ENCODE measurements around the gene CCDC171.

DNA sequence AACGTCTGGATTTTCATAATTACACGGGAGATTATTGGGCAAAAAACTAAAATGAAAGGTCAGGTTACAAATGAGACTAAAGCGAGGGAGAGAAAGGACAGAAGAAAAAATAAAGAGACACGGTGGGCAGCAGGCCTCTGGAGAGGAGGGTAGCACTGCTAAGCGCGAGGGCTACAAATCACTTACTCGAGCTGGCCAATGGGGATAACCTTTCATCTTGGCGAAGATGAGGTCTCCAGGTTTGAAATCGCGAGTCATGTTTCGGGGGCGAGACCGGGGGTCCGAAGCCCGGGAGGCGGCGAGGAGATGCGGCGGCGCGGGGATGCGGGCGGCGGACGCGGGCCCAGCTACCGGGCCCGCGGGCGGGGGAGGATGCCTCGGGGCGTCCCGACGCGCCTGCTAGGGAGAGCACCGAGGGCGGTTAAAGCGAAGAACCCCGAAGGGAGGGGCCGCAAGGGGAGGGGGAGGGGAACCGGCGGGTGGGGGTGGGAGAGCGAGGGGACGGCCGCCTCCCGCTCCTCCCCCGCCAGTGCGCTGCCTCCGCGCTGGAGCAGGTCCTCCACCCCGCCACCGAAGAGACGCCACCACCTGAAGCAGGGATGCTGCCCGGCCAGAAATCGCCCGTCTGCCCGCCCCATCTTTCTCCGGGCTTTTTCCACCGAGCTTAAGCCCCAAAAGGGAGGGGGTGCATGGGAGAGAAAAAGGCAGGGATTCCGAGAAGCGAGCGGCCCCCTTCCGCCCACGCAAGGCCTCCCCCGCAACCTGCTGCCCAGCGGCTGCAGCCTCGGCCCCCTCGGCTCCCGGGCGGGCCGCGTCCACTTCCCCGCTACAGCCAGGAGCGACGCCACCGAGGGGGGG, 42.7 kb upstream of the CCDC171 start:
- TF ChIP-seq, protein P1, sequence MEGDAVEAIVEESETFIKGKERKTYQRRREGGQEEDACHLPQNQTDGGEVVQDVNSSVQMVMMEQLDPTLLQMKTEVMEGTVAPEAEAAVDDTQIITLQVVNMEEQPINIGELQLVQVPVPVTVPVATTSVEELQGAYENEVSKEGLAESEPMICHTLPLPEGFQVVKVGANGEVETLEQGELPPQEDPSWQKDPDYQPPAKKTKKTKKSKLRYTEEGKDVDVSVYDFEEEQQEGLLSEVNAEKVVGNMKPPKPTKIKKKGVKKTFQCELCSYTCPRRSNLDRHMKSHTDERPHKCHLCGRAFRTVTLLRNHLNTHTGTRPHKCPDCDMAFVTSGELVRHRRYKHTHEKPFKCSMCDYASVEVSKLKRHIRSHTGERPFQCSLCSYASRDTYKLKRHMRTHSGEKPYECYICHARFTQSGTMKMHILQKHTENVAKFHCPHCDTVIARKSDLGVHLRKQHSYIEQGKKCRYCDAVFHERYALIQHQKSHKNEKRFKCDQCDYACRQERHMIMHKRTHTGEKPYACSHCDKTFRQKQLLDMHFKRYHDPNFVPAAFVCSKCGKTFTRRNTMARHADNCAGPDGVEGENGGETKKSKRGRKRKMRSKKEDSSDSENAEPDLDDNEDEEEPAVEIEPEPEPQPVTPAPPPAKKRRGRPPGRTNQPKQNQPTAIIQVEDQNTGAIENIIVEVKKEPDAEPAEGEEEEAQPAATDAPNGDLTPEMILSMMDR (IDR thresholded peaks at IDR 0.05) = no peak
- TF ChIP-seq POLR2A (IDR thresholded peaks at IDR 0.05) (no peak), POLR2AphosphoS5 (IDR thresholded peaks at IDR 0.05; ENCODE audit: insufficient read depth in 1 of 2, low read depth in 1 of 2) (no peak)
